ENCODE data around the gene SQOR.
A peak's percentile ranks its signal among the peaks of the same experiment; 100 is the strongest.

The SQOR gene

GRCh38 chr15:45705510-45706473, 71.0 kb downstream of the SQOR start:
- peak; percentile 75 for DNase-seq (ENCODE audit: low spot score)

- no peak for DNase-seq (ENCODE audit: low spot score)
Measured at GRCh38 chr15:45710657-45711056, 75.8 kb downstream of the SQOR start.

- DNase-seq (ENCODE audit: low spot score) = peak; percentile 22
Measured at GRCh38 chr15:45714590-45715488, 80.0 kb downstream of the SQOR start.

GRCh38 chr15:45715528-45715927, 80.7 kb downstream of the SQOR start:
- no peak for DNase-seq (ENCODE audit: low spot score)

GRCh38 chr15:45719490-45719889, 84.7 kb downstream of the SQOR start:
- no peak for DNase-seq (ENCODE audit: low spot score)

- no peak for DNase-seq (ENCODE audit: low spot score)
Measured at GRCh38 chr15:45720183-45720582, 85.4 kb downstream of the SQOR start.

GRCh38 chr15:45728641-45729040, 93.8 kb downstream of the SQOR start:
- no peak for DNase-seq (ENCODE audit: low spot score)

GRCh38 chr15:45729141-45729540, 94.3 kb downstream of the SQOR start:
- no peak for DNase-seq (ENCODE audit: low spot score)

- DNase-seq (ENCODE audit: low spot score) = no peak
Measured at GRCh38 chr15:45731343-45731742, 96.5 kb downstream of the SQOR start.

- no peak for DNase-seq (ENCODE audit: low spot score)
Measured at GRCh38 chr15:45732662-45733061, 97.8 kb downstream of the SQOR start.

GRCh38 chr15:45734260-45734711, 99.5 kb downstream of the SQOR start:
- no peak for DNase-seq (ENCODE audit: low spot score)

Measured in hepatic stellate cell (primary cell).